IMR-90 (cell line): ENCODE measurements around the gene RBKS. TPM values are rescaled to one million over a fixed set of nuclear protein-coding genes. Genes with fewer than 3 reads are reported as not detected.

Experiments
- ATAC-seq: fragments of 200-7000 bp; cut with Tn5 transposase; 2 replicates; pipeline ENCODE4 v1.9.1; 2020; ENCODE audit warnings: low read depth, mild to moderate bottlenecking, moderate library complexity
- BruUV-seq: library from RNA; stranded (reverse); fragments of 400-500 nt; replicated peaks from 2 replicates; lab custom pipeline; 2021; lab: Mats Ljungman, UMichigan
- CTCF ChIA-PET: fragments of 300-600 bp; formaldehyde crosslinking; extraction: SDS; loops from one replicate; lab custom pipeline; 2021; ENCODE audit warnings: antibody characterized with exemption; lab: Yijun Ruan, JAX
- POLR2A ChIA-PET: fragments of 300-600 bp; sonication (Branson Sonifier 250); formaldehyde crosslinking; loops from one replicate; lab custom pipeline; 2022; ENCODE audit warnings: antibody characterized with exemption; ENCODE audit not compliant: unreplicated experiment; lab: Charles Lee
- DNase-seq: peaks from one replicate; pipeline ENCODE4 v3.0.0; 2013
- H2AFZ ChIP-seq: replicated peaks from 2 replicates; pipeline ENCODE3; 2013; ENCODE audit warnings: low read length, mild to moderate bottlenecking; ENCODE audit not compliant: poor library complexity
- H2AK5ac ChIP-seq: 2 replicates; pipeline ENCODE4 v1.6.1; 2013; ENCODE audit warnings: low read depth, low read length, inconsistent platforms
- H2AK9ac ChIP-seq: replicated peaks from 2 replicates; pipeline ENCODE3; 2013; ENCODE audit warnings: mild to moderate bottlenecking, low read depth, low read length, moderate library complexity; ENCODE audit not compliant: poor library complexity
- H2BK120ac ChIP-seq: 2 replicates; pipeline ENCODE4 v1.6.1; 2013; ENCODE audit warnings: low read depth, low read length, inconsistent platforms
- H2BK15ac ChIP-seq: 3 replicates; pipeline ENCODE4 v1.6.1; 2013; ENCODE audit warnings: low read depth, low read length, inconsistent platforms
- H2BK20ac ChIP-seq: 2 replicates; pipeline ENCODE4 v1.6.1; 2013; ENCODE audit warnings: low read depth, mild to moderate bottlenecking, inconsistent platforms, low read length, moderate library complexity
- H2BK5ac ChIP-seq: 2 replicates; pipeline ENCODE4 v1.6.1; 2013; ENCODE audit warnings: mild to moderate bottlenecking, low read depth, low read length, inconsistent platforms; ENCODE audit not compliant: poor library complexity, severe bottlenecking
- H3K14ac ChIP-seq: replicated peaks from 2 replicates; pipeline ENCODE4 v1.6.1; 2013; ENCODE audit warnings: low read depth, low read length, inconsistent platforms
- H3K18ac ChIP-seq: 2 replicates; pipeline ENCODE4 v1.6.1; 2013; ENCODE audit warnings: low read depth, low read length, control low read depth
- H3K23ac ChIP-seq: 2 replicates; pipeline ENCODE4 v1.6.1; 2013; ENCODE audit warnings: low read depth, low read length, inconsistent platforms
- H3K27ac ChIP-seq: 2 replicates; pipeline ENCODE4 v1.5.1; 2013; ENCODE audit warnings: mild to moderate bottlenecking, control low read depth, low read length; ENCODE audit not compliant: insufficient read depth
- H3K27me3 ChIP-seq: 2 replicates; pipeline ENCODE4 v1.6.1; 2013; ENCODE audit warnings: low read length; ENCODE audit not compliant: control insufficient read depth, insufficient read depth
- H3K36me3 ChIP-seq: 2 replicates; pipeline ENCODE4 v1.6.1; 2013; ENCODE audit warnings: low read length, mixed read lengths; ENCODE audit not compliant: control insufficient read depth, insufficient read depth
- H3K4ac ChIP-seq: 2 replicates; pipeline ENCODE4 v1.6.1; 2013; ENCODE audit warnings: low read depth, low read length, inconsistent platforms
- H3K4me1 ChIP-seq: 2 replicates; pipeline ENCODE4 v1.6.1; 2013; ENCODE audit warnings: low read length, mixed read lengths; ENCODE audit not compliant: control insufficient read depth, insufficient read depth
- H3K4me2 ChIP-seq: 2 replicates; pipeline ENCODE4 v1.6.1; 2013; ENCODE audit warnings: low read depth, mild to moderate bottlenecking, control low read depth, low read length, moderate library complexity
- H3K4me3 ChIP-seq: 2 replicates; pipeline ENCODE4 v1.5.1; 2013; ENCODE audit warnings: low read depth, mild to moderate bottlenecking, control low read depth, low read length, moderate library complexity; ENCODE audit not compliant: insufficient read depth
- H3K56ac ChIP-seq: 2 replicates; pipeline ENCODE4 v1.6.1; 2013; ENCODE audit warnings: low read length, inconsistent platforms; ENCODE audit not compliant: insufficient read depth; ENCODE audit errors: extremely low read depth
- H3K79me1 ChIP-seq, 2 experiments: 2 replicates each; pipeline ENCODE4 v1.6.1; 2013; ENCODE audit warnings: low read length in 2 of 2, inconsistent platforms in 1 of 2, low read depth in 1 of 2
- H3K9ac ChIP-seq: 2 replicates; pipeline ENCODE4 v1.6.1; 2013; ENCODE audit warnings: low read depth, low read length, control low read depth
- H3K9me1 ChIP-seq: 2 replicates; pipeline ENCODE4 v1.6.1; 2013; ENCODE audit warnings: low read length, inconsistent platforms; ENCODE audit not compliant: insufficient read depth
- H3K9me3 ChIP-seq: 2 replicates; pipeline ENCODE4 v1.6.1; 2013; ENCODE audit warnings: low read length; ENCODE audit not compliant: control insufficient read depth, insufficient read depth
- H4K20me1 ChIP-seq: 2 replicates; pipeline ENCODE4 v1.6.1; 2013; ENCODE audit warnings: low read length, inconsistent platforms; ENCODE audit not compliant: insufficient read depth
- H4K5ac ChIP-seq: 2 replicates; pipeline ENCODE4 v1.6.1; 2013; ENCODE audit warnings: mild to moderate bottlenecking, low read depth, low read length, control low read depth
- H4K8ac ChIP-seq, 2 experiments: 2 replicates each; pipeline ENCODE4 v1.6.1; 2013; ENCODE audit warnings: low read depth in 2 of 2, low read length in 2 of 2, control low read depth in 1 of 2, inconsistent platforms in 1 of 2
- H4K91ac ChIP-seq: 2 replicates; pipeline ENCODE4 v1.6.1; 2013; ENCODE audit warnings: low read depth, low read length, inconsistent platforms; ENCODE audit not compliant: insufficient read depth
- BHLHE40 ChIP-seq: fragments of 150-350 bp; IDR thresholded peaks from 2 replicates; pipeline ENCODE4 v1.6.1; 2016; ENCODE audit warnings: mild to moderate bottlenecking, low read depth, low read length
- CEBPB ChIP-seq: IDR thresholded peaks from 2 replicates; pipeline ENCODE4 v1.6.1; 2012; ENCODE audit warnings: low read depth, low read length, improper control_type of control experiment
- CHD1 ChIP-seq: IDR thresholded peaks from 2 replicates; pipeline ENCODE4 v1.6.1; 2012; ENCODE audit warnings: low read depth, low read length, improper control_type of control experiment
- CTCF ChIP-seq: conservative IDR thresholded peaks from 2 replicates; pipeline ENCODE4 v1.5.1; 2012; ENCODE audit warnings: mild to moderate bottlenecking, low read depth, low read length, improper control_type of control experiment
- ELK1 ChIP-seq: fragments of 150-350 bp; IDR thresholded peaks from 2 replicates; pipeline ENCODE4 v1.6.1; 2016; ENCODE audit warnings: low read depth, mild to moderate bottlenecking, low read length, moderate library complexity, borderline replicate concordance
- FOS ChIP-seq: fragments of 150-350 bp; IDR thresholded peaks from 2 replicates; pipeline ENCODE4 v1.6.1; 2016; ENCODE audit warnings: low read depth, low read length
- MAFK ChIP-seq: IDR thresholded peaks from 2 replicates; pipeline ENCODE4 v1.6.1; 2012; ENCODE audit warnings: low read depth, low read length, improper control_type of control experiment
- MAZ ChIP-seq: IDR thresholded peaks from 2 replicates; pipeline ENCODE4 v1.6.1; 2012; ENCODE audit warnings: low read depth, mild to moderate bottlenecking, low read length, improper control_type of control experiment, moderate library complexity, borderline replicate concordance
- MXI1 ChIP-seq: IDR thresholded peaks from 2 replicates; pipeline ENCODE4 v1.6.1; 2012; ENCODE audit warnings: low read depth, mild to moderate bottlenecking, low read length, moderate library complexity, borderline replicate concordance
- NFE2L2 ChIP-seq: fragments of 150-350 bp; IDR thresholded peaks from 2 replicates; pipeline ENCODE4 v1.6.1; 2016; ENCODE audit warnings: low read depth, mild to moderate bottlenecking, low read length
- POLR2A ChIP-seq: IDR thresholded peaks from 2 replicates; pipeline ENCODE4 v1.6.1; 2012; ENCODE audit warnings: mild to moderate bottlenecking, low read depth, low read length
- RAD21 ChIP-seq: IDR thresholded peaks from 2 replicates; pipeline ENCODE4 v1.6.1; 2012; ENCODE audit warnings: low read length, improper control_type of control experiment
- RCOR1 ChIP-seq: IDR thresholded peaks from 2 replicates; pipeline ENCODE4 v1.6.1; 2012; ENCODE audit warnings: mild to moderate bottlenecking, low read length, improper control_type of control experiment; ENCODE audit not compliant: insufficient replicate concordance
- RFX5 ChIP-seq: IDR thresholded peaks from 2 replicates; pipeline ENCODE4 v1.8.0; 2012; ENCODE audit warnings: low read depth, mild to moderate bottlenecking, low read length, moderate library complexity
- SMC3 ChIP-seq: fragments of 150-350 bp; IDR thresholded peaks from 2 replicates; pipeline ENCODE4 v1.6.1; 2016; ENCODE audit warnings: low read depth, mild to moderate bottlenecking, antibody characterized with exemption, low read length, moderate library complexity
- USF2 ChIP-seq: fragments of 150-350 bp; IDR thresholded peaks from 2 replicates; pipeline ENCODE4 v1.6.1; 2017; ENCODE audit warnings: mild to moderate bottlenecking, antibody characterized with exemption, low read length, low read depth
- dilution Hi-C: fragments of 300-500 bp; cut with HindIII; formaldehyde crosslinking; loops from one replicate; pipeline ENCODE4 v1.14.3; 2018; ENCODE audit warnings: low sequenced_read_pairs; ENCODE audit not compliant: unreplicated experiment
- in situ Hi-C: fragments of 300-500 bp; cut with MboI; formaldehyde crosslinking; loops from 3 replicates; pipeline ENCODE4 v1.14.3; 2019; ENCODE audit warnings: low sequenced_read_pairs, inconsistent platforms, mixed read lengths
- intact Hi-C: fragments of 100-400 bp; cut with micrococcal nuclease; formaldehyde crosslinking; loops from 2 replicates; pipeline ENCODE4 v1.10.0; 2022
- polyA plus RNA-seq, 3 experiments: library from polyadenylated mRNA; depleted of rRNA; stranded (reverse); fragments of >200 nt; gene quantifications; 2 replicates each; pipeline ENCODE4 v1.2.3, GENCODE V29; 2012; ENCODE audit warnings: low replicate concordance in 1 of 3
- total RNA-seq: library from RNA; depleted of rRNA; stranded (reverse); fragments of >200 nt; gene quantifications from 2 replicates; pipeline ENCODE4 v1.2.3, GENCODE V29; 2012

RBKS gene
- total and polyA plus RNA-seq, 2 of the 4 experiments (the other 2 are of a cell fraction) = 1.1 to 1.4 TPM

- H4K20me1 ChIP-seq = no peaks in the 10 kb centered on the region
- H2AK5ac ChIP-seq = no peak overlapping the region
- no peak overlapping the region for H4K5ac ChIP-seq
- no peak for ATAC-seq
- no peak overlapping the region for H4K91ac ChIP-seq
- in situ Hi-C loops = no loop called here
- no peak overlapping the region for H2BK15ac ChIP-seq
- peaks cover 0 to 5% of the 10 kb centered on the region in 2 experiments; a peak in 2 of 4 replicates for H3K79me1 ChIP-seq
- 0 out of 2 replicates have a peak, but pooled peaks cover 2% of the 10 kb centered on the region for H3K4me1 ChIP-seq
- no peak overlapping the region for H2AK9ac ChIP-seq
- dilution Hi-C loops = no loop called here
- H2BK5ac ChIP-seq = no peak overlapping the region
- no peak overlapping the region for H3K4me3 ChIP-seq
- no TSS peak for BruUV-seq
- no peak overlapping the region for H2BK120ac ChIP-seq
- no peaks in the 10 kb centered on the region for H3K36me3 ChIP-seq
- no peak overlapping the region for H2AFZ ChIP-seq
- H3K27me3 ChIP-seq = no peaks in the 10 kb centered on the region
- no peaks in the 10 kb centered on the region for H3K9me1 ChIP-seq
- DNase-seq = peak; percentile 6
- no peak overlapping the region for H3K4me2 ChIP-seq
- no peak overlapping the region for H2BK20ac ChIP-seq
- CTCF ChIA-PET = no interaction called here
- H3K27ac ChIP-seq = no peak overlapping the region
- H3K23ac ChIP-seq = no peak overlapping the region
- no peak overlapping the region for H4K8ac ChIP-seq
- POLR2A ChIA-PET = no interaction called here
- no peak overlapping the region for H3K4ac ChIP-seq
- intact Hi-C loops = no loop called here
- no peak overlapping the region for H3K9ac ChIP-seq
- H3K18ac ChIP-seq = no peak overlapping the region
- TF ChIP-seq MXI1 (no peak), FOS (no peak), MAZ (no peak), BHLHE40 (no peak), CHD1 (no peak), ELK1 (no peak), CEBPB (no peak), SMC3 (no peak), RFX5 (no peak), CTCF (no peak), RCOR1 (no peak), POLR2A (no peak), MAFK (no peak), NFE2L2 (no peak), RAD21 (no peak), USF2 (no peak)
- H3K56ac ChIP-seq = no peak overlapping the region
- no peak overlapping the region for H3K14ac ChIP-seq
- no peaks in the 10 kb centered on the region for H3K9me3 ChIP-seq
Measured at GRCh38 chr2:27915874-27916273, 25.7 kb upstream of the RBKS start.
